Hippocampal formation (tissue), 2 donors: ENCODE results near the gene PLVAP.
"Not testable (repeated sequence)": the region's sequence is repeated elsewhere in the genome, so short reads cannot be mapped to it uniquely, and the experiment has no call there.

ENCODE experiments used
- DNase-seq, 2 donors: peaks; one replicate each; lab custom pipeline; 2025; lab: John Stamatoyannopoulos, UW

PLVAP gene

GRCh38 chr19:17398902-17399527, 21.9 kb upstream of the PLVAP start:
- no peak for DNase-seq

GRCh38 chr19:17394891-17395415, 17.8 kb upstream of the PLVAP start:
- no peak for DNase-seq

- DNase-seq, result no peak
These were observed 16.8 kb upstream of the PLVAP start, which contains the start of gene CCDC194 for GRCh38 chr19:17393914-17394313. Gene CCDC194 (minus strand): TSS chr19:17394196. CDS start chr19:17394158, 38 bp downstream.

- no peak for DNase-seq
These were observed 15.9 kb upstream of the PLVAP start for GRCh38 chr19:17393002-17393401.

- DNase-seq, result no peak
These were observed 14.4 kb upstream of the PLVAP start for GRCh38 chr19:17391371-17392151.

- DNase-seq, result peak; percentile 73 to 79
These were observed 13.7 kb upstream of the PLVAP start for GRCh38 chr19:17390665-17391370.

GRCh38 chr19:17389957-17390664, 13.0 kb upstream of the PLVAP start:
- DNase-seq, result no peak

- no peak for DNase-seq
These were observed 12.1 kb upstream of the PLVAP start for GRCh38 chr19:17389288-17389687.

- no peak for DNase-seq
These were observed 8.9 kb upstream of the PLVAP start for GRCh38 chr19:17385878-17386611.

GRCh38 chr19:17380426-17381138, 3.4 kb upstream of the PLVAP start:
- DNase-seq, result no peak

GRCh38 chr19:17379221-17379631, 2.1 kb upstream of the PLVAP start:
- DNase-seq, result no peak

GRCh38 chr19:17378271-17378670, 1.1 kb upstream of the PLVAP start:
- no peak for DNase-seq

- DNase-seq, result peak in 1 of 2 donors; percentile 13
These were observed 7.0 kb downstream of the PLVAP start for GRCh38 chr19:17370026-17370587.

GRCh38 chr19:17365361-17365760, 11.8 kb downstream of the PLVAP start:
- no peak for DNase-seq

- DNase-seq, result not testable (repeated sequence)
These were observed 13.1 kb downstream of the PLVAP start for GRCh38 chr19:17363852-17364605.

- DNase-seq, result no peak
These were observed 17.0 kb downstream of the PLVAP start for GRCh38 chr19:17359905-17360800.

- no peak for DNase-seq
These were observed 18.7 kb downstream of the PLVAP start for GRCh38 chr19:17358395-17358794.

GRCh38 chr19:17357724-17358123, 19.4 kb downstream of the PLVAP start:
- DNase-seq, result no peak
